Frontal cortex (tissue), 4 donors: Measurements from ENCODE around the gene PDLIM5. TPM values are rescaled to one million over a fixed set of nuclear protein-coding genes. Genes with fewer than 3 reads are reported as not detected.

Experiments
- DNase-seq, 2 donors: peaks; one replicate each; pipeline ENCODE4 v3.0.0; 2012; ENCODE audit warnings: low spot score in 2 of 2
- FAIRE-seq: peaks from 2 replicates; lab custom pipeline; 2012; peaks lifted over from hg19 to GRCh38; lab: Jason Lieb, UNC
- total RNA-seq: library from RNA; depleted of rRNA; stranded (reverse); fragments of >200 nt; gene quantifications from one replicate; pipeline ENCODE4 v1.2.3, GENCODE V29; 2014
- donor health status: control.
- donor health status: control.
- donor health status: control.

The PDLIM5 gene
- total RNA-seq, 1 donor from 2014 or later: 20.0 TPM

DNA sequence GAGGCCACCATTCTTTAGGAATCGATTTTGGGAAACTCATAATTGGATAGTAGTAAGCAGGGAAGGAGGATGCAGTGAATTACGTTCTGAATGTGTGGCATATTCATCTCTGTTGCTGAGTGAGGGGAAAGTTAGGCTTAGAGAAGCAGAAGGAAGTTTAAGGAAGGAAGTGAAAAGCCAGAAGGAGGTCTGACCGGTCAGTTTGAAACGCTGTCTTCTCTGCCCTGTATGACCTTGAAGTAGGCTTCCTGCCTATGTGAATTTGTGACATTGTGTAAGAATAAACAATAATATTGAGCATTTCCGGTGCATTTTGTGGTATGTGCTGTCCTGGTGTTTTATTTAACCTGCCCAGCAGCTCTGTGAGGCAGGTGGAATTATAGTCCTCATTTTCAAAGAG lies 67.3 kb downstream of the PDLIM5 start:
- no peak for DNase-seq
- FAIRE-seq: no peak

DNA sequence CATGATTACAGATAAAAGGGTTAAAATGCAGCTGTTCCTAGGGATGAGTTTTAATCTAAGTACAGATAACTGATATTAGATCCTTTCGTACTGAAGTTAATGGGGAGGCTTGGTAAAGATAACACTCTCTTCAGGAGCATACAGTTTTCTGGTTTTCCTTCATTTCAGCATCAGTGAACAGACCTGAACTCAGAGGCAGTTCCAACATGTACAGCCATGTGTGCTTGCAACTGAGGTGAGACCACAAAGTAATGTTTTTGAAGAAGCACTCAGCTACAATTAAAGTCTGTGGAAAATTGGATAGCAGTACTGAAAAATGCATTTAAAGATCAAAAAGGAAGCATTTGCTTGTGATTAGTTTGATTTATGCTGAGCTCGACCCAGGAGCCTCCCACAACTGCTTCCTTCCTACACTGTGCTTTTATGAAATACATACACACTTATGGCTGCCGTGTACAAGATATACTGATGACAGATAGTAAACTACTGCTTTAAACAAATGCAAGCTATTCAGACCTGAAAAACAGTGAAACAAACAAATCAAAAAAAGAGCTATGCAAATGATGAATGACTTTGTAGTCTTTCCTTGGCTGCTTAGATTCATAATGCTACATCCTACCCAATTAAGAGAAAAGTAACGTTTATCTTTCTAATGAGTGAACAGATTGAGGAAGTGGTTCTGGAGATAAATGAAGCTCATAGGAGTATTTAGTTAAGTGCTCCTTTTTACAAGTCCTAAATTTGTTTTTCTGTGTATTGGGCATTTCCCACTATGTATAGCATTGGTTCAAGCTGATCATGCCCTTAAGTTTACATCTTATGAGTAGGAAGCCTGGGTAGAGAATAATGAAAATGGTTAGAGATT lies 68.4 kb downstream of the PDLIM5 start:
- FAIRE-seq (no peak), DNase-seq (no peak)

DNA sequence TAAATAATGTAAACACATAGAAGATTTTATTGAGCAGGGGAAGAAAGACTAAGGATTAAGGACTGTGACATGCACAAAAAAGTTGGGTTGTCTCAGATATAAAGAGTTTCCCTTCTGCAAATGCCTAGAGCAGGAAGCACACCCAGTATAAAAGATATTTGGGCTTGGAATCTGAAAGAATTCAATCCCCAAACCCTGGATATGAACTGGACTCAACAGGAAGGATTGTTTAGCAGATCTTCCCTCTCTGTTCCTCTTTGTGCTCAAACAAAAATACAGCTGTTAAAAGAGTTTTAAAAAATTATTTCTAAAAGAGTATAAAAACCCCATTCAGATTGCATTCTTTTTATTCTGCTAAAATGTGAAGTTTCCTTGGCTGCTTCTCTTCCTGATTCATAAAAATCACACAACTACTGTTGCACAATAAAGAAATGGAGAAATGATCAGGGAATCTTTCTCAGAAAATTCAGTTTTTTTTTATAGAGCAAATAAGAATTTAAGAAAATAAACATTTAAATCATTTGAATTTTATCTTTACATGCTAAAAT lies 71.4 kb downstream of the PDLIM5 start:
- FAIRE-seq: peak; percentile 8
- DNase-seq: no peak

DNA sequence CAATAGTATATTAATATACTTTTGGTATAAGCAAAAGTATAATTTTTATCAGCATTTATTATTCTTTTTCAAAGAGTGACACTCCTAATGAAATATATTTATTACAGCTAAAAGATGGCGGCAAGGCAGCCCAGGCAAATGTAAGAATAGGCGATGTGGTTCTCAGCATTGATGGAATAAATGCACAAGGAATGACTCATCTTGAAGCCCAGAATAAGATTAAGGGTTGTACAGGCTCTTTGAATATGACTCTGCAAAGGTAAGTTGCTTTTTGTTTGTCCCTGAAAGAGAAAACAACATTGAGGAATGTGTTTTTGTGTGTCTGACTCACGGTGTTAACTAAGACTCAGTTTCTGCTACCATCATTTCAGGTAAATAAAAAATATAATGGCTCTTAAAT lies 71.9 kb downstream of the PDLIM5 start:
- DNase-seq (no peak), FAIRE-seq (no peak)

DNA sequence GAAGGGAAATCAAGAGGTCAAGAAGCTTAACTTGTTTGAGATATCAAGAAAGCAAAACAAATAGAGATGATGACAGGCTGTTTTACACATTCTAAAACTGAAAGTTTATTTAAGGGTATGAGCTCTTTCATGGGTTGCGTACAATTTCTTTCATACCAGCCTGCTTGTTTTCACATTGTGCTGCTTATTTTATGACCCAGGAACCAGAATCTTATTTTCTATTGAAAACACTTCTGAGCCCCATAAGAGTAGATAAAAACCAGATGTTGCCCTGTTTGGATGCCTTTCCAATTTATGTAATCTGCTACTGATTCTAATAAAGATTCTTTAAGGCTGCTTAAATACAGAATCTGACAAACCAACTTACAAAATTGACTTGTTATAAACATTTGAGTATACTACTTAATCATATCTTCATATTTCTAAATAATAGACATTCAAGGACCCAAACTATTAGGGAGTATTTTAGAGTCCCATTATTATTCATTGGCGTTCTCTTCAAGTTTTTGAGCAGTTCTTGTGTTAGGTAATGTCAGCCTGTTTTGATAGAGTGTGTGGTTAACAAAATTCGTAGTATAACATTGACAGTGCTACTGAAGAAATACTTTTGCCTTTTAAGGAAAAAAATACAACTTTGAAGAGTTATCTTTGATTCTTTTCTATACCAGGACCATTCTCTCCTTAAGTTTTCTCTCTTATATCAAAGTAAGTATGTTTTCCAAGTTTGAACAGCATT lies 74.4 kb downstream of the PDLIM5 start:
- DNase-seq (no peak), FAIRE-seq (no peak)

DNA sequence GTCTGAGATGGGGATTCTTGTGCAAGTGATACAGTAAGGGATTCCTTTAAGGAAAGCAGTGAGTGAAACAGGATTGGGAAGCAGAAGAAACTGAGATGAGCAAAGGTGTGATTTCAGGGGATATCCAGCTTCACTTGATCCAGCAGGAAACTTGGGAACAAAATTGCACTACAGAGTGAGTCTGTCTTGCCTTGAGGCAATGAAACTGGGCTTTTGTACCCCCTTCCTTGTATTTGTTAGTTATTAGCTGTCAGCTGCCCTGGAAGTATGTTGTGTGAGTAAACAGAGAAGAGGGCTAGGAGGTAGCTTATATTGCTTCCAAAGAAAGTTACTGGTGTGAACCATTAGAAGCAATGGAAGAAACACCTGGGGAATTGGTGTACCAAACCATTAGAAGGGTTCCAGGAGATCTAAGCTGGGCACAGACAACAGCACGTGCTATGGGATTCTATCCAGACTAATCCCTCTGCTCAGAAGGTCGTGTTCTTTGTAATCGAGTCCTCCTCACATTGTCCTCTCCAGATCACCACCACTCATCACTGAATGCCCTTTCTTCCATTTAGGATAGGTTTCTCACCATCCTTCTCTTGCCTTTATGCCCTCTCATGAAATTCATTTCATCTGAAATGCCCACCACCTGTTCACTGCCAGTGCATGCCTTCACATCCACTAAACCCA lies 76.0 kb downstream of the PDLIM5 start:
- no peak for FAIRE-seq
- no peak for DNase-seq

DNA sequence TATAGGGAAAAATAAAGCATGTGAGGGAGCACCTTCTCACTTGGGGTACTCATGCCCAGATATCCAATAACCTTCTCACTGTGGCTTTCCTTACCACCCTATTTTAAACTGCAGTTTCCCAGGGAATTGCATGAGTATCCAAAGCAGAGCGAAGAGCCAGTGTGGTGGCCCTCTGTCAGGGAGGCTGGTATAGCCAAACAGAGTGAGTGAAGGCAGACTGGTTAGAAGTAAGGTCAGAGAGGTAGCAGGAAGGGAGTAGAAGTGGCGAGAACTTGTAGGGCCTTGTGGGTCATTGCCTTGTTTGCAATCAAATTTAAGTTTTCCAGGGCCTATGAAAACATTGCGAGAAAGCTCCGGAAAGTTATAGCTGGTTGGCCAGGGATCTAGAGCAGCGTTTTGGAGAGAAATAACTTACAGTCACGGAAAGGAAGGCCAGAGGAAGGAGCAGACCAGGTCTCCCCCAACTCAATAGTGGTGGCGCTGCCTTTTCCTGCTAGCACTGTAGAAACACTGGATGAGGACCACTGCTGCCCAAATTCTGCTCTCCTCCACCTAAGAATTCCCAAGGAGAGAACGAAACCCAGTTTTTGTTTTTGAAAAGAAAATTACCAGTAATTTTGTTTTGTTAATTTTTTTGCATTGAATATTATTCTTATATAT lies 77.2 kb downstream of the PDLIM5 start:
- DNase-seq (no peak), FAIRE-seq (no peak)

DNA sequence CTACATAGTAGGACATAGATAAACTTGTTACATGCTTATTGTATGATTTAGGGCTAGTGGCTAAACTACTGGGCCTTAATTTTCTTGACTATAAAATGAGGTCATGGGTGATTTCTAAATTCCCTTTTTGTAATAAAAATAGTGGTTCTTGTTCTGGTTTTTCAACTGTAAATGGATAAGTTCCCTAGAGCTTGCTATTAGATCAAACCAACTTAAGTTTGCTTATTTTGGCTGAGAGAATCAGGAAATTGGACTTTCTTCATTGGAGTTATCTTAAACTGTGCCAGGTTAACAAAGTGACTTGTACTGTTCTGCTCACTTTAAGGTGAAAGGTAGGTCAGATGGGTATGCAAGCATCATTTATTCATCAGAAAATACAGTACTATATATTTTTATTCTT lies 78.3 kb downstream of the PDLIM5 start:
- FAIRE-seq (no peak), DNase-seq (no peak)

DNA sequence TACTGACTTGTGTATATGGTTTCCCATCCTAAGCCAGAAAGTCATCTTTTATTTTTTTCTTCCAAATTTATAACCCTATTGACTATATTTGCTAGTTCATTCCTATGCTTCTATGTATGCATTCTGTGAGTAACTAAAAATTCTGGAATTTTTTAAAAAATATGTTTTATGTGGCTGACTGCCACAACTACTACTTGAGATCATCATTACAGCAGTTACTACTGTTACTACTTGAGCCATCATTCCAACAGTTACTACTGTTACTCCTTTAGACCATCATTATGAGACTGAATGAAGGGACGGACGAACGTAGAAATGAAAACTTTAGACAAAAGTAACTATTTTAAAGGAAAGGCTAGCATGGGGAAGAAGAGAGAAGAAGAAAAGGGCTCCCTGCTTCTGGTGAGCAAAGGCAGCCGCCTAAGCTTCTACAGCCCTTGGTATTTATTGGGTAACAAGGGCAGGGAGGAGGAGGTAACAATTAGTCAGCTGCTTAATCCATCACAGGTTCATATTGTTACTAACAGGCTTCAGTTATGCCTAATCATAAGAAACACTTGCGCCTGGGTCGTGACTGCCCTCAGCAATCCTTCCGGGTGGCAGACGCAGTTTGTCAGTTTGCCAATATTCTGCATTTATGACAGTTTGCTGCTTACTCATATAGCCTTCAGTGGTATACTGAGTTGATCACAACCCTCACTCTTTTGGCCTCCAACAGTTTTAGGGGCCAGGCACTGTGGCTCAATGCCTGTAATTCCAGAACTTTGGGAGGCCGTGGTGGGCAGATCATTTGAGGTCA lies 80.4 kb downstream of the PDLIM5 start:
- FAIRE-seq (no peak), DNase-seq (no peak)

DNA sequence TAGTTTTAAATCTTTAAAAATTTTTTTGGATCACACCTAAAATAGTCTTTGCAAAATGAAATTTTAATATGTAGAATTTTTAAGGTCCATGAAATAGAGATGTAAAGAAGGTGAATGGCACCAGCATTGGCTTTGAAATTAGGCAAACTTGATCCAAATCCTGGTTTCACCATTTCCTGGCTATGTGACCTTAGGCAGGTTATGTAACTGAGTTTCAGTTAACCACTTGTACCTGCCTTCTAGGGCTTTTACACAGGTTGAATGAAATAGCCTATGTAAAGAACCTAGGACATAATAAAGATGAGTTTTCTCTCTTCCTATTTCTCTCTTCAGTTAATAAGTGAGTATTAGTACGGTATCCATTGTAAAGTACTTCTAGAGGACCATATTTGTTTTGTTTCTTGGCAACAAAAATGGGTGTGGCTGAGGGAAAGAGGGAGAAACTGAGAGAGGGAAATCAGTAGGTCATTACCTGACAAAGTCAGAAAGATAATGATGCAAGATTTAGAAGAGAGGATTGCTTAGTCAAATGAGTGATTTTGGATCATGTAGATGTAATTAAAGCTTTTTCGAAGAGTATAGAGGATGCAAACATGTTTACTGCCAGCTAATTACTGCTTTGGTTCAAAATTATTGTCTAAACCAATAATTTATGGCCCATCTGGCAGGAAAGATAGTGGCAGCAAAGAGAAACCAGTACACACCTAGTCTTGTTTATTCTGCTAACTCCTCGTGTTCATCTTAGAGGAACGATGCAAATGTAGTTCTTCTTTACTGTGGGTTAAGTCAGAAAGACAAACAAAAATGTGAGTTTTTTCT lies 81.9 kb downstream of the PDLIM5 start:
- DNase-seq (no peak), FAIRE-seq (no peak)

DNA sequence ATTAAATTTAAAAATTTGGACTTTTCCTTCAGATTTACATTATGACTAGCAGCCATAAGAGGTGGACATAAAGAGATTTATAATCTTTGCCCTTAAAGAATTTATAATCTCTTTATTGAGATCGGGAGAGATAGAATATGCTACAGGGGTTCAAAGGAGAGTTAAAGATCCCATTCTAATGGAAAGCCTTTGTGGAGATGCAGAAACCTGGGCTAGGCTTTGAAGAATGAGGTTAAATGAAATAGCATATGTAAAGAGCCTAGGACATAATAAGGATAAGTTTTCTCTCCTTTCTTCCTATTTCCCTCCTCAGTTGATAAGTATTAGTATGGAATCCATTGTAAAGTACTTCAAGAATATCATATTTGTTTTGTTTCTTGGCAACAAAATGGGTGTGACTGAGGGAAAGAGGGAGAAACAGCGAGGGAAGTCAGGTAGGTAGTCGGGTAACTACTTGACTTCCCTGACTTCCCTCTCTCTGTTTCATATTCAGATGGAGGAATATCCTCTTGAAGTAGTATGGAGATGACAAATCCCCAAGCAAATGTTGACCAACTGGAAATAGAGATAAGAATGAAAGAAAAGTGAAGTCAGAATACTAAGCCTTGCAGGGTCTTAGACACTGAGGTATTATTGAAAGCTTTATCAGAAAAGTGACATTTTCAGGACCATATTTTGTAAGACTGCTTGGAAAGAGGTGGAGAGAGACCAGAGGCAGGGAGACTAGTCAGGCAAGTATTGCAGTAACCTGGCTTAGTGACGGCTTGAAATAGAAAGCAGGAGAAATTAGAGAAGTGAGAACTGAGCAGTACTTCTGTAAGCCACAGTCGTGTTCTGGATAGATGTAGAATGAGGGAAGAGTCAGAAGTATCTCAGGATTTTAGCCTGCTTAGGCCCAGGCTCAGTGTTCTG lies 82.9 kb downstream of the PDLIM5 start:
- FAIRE-seq: no peak
- DNase-seq: no peak

DNA sequence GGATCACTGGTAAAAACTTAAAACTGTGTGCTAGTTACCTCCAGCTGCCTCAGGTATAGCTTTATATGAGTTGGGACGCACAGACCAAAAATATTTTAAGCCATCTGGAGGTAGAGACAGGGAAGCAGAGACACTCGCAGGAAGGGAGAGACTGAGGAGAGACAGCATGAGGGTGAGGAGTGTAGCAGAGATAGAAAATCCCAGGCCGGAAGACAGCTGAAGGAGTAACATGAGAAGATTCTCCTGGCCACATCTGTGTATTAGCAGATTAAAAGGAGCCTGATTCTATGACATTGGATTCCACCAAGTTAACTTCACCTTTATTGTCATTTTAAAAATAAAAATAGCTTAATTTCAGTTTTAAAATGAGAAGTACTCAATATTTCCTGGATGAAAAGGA lies 84.3 kb downstream of the PDLIM5 start:
- no peak for FAIRE-seq
- no peak for DNase-seq

DNA sequence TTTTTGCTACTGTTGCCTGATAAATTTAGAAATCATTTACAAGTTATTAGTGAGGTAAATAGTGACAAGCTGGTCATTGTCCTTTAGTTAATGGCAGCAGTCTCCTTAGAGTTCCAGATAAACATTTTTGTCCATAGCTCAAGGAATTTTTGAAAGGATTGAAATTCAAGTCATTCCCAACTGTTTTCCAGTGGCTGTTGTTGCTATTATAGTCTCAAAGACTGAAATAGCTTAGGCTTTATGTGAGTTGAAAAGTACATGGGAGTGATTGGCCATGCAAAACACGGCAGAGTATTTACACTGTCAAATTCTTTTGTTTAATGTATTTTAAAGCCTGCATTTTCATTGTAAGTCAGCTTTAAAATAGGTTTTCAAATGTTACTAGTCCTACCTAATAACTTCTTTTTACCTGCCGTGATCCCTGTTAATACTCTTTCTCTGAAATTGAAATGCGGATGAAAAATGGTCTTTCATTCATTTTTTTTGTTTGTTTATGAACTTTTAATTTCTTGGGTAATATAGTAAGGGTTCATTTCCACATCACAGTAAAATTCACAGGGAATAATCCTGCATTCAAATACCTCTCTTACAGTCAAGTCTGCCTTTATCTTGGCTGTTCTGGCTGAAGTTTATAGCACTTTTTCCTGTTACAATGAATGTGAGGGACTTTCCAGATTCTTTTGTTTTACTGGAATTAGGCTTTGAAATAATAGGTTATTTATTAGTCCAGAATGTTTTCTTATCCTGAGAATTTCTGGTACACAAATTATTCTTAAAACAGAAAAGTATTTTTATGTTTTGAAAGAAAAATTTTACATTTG lies 85.1 kb downstream of the PDLIM5 start:
- DNase-seq (no peak), FAIRE-seq (peak; percentile 40)

DNA sequence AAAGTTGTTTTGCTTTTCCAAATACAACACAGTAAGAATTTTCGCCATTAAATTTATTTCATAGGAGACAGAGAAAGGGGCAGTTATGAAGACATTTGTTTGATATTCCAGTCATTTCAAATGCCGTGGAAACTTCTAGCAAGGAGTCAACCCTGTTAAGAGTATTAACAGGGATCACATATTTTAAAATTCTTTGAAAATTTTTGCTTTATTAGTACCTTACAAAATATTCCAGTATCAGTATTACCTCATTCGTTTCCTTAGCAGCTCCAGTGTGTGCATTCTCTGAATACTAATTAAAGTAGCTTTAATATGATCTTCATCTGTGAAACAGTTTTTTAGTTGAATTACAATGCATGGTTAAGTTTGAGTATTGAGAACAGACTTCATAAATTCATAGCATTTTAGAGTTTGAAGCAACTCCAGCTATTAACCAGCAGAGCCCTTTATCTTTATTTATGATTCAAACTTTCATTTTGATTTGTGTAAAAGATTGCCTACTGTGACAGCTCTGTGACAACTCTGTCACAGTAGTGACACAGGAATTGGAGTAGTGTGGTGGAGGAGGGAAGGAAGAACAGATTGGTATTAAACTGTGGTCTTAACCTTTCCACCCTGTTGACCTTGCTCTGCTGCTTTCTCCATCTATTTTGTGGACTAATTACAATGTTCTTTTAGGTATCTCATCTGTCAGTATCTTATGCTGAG lies 86.3 kb downstream of the PDLIM5 start:
- FAIRE-seq: no peak
- no peak for DNase-seq

DNA sequence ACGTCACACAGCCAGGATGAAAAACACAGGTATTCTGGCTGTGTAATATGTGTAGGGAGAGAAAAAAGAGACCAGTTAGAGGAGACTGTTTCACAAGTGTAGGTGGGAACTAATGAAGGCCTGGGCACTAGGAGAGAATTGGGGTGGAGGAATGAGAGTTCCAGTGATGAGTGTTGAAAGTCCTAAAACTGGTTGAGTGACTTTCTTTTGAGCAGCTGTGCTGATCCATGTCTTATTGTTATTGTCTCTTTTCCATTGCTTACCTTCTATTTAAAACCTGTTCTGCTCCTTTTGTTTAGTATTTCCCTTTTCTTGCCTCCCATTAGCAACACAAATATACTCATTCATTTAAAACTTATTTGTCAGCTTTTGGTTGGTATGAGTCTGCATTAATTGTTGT lies 88.7 kb downstream of the PDLIM5 start:
- FAIRE-seq (no peak), DNase-seq (no peak)

DNA sequence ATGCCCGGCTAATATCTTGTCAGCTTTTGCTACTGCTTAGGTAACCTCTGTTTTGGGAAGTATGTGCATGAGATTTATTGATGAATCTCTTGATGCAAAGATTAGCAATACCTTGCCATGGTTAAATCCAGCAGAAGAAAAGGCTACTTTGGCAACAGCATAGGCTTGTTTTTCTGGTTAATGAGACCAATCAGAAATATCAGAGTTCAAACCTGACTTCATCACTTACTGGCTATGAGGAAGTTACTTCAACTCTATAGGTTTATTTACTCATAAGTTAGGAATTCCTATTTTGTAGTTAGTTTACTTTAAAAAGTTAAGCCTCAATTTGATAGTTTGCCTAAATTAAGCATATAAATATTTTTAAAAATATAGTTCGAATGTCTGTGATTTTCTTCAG lies 93.1 kb downstream of the PDLIM5 start:
- FAIRE-seq (no peak), DNase-seq (no peak)
